Cardiac muscle cell (in vitro differentiated cells and primary cell): ENCODE results near the gene UCHL5. TPM values are rescaled to one million over a fixed set of nuclear protein-coding genes. Genes with fewer than 3 reads are reported as not detected.

Experiments
- DNase-seq, 2 donors: peaks; one replicate each; pipeline versions ENCODE4 v3.0.0 to v3.0.0-alpha.2; 2010 to 2017; ENCODE audit warnings: low read depth in 1 of 2, low spot score in 1 of 2
- H3K27ac ChIP-seq: fragments of 200-600 bp; sonication (generic); 2 replicates; pipeline ENCODE4 v1.5.1; 2016
- H3K27me3 ChIP-seq: fragments of 200-600 bp; sonication (generic); 2 replicates; pipeline ENCODE4 v1.6.0; 2016; ENCODE audit warnings: control low read depth
- H3K36me3 ChIP-seq: fragments of 200-600 bp; sonication (generic); 2 replicates; pipeline ENCODE4 v1.5.1; 2016; ENCODE audit warnings: control low read depth
- H3K4me1 ChIP-seq: fragments of 200-600 bp; sonication (generic); 2 replicates; pipeline ENCODE4 v1.8.1; 2017; ENCODE audit warnings: low read depth, mild to moderate bottlenecking, mixed run types
- H3K4me3 ChIP-seq: fragments of 200-600 bp; sonication (generic); 2 replicates; pipeline ENCODE4 v1.5.1; 2016; ENCODE audit warnings: mild to moderate bottlenecking
- H3K9me3 ChIP-seq: fragments of 200-600 bp; sonication (generic); 2 replicates; pipeline ENCODE4 v1.5.1; 2017; ENCODE audit warnings: low read depth, mild to moderate bottlenecking, control low read depth
- polyA plus RNA-seq: library from polyadenylated mRNA; unstranded; fragments of >200 nt; fragmentation: Nextera tagmentation; extraction: Ambion mirVana; gene quantifications from 2 replicates; pipeline ENCODE4 v1.2.1, GENCODE V29; 2016
- total RNA-seq: library from RNA; depleted of rRNA; stranded (reverse); fragments of >200 nt; gene quantifications from 2 replicates; pipeline ENCODE4 v1.2.3, GENCODE V29; 2016
- TF ChIP-seq, protein P1 (sequence below): IDR thresholded peaks from 2 replicates; pipeline ENCODE4 v1.5.1; 2012; ENCODE audit warnings: low read depth, mild to moderate bottlenecking, low read length

The UCHL5 gene
- total and polyA plus RNA-seq, 2 experiments from 2014 or later, result 34.4 to 42.5 TPM

- Histone ChIP-seq H3K4me3 (no peak overlapping the region), H3K4me1 (no peaks in the 10 kb centered on the region), H3K36me3 (no peaks in the 10 kb centered on the region), H3K27ac (no peak overlapping the region), H3K9me3 (no peaks in the 10 kb centered on the region), H3K27me3 (no peaks in the 10 kb centered on the region)
- DNase-seq, result no peak
- TF ChIP-seq, protein P1, sequence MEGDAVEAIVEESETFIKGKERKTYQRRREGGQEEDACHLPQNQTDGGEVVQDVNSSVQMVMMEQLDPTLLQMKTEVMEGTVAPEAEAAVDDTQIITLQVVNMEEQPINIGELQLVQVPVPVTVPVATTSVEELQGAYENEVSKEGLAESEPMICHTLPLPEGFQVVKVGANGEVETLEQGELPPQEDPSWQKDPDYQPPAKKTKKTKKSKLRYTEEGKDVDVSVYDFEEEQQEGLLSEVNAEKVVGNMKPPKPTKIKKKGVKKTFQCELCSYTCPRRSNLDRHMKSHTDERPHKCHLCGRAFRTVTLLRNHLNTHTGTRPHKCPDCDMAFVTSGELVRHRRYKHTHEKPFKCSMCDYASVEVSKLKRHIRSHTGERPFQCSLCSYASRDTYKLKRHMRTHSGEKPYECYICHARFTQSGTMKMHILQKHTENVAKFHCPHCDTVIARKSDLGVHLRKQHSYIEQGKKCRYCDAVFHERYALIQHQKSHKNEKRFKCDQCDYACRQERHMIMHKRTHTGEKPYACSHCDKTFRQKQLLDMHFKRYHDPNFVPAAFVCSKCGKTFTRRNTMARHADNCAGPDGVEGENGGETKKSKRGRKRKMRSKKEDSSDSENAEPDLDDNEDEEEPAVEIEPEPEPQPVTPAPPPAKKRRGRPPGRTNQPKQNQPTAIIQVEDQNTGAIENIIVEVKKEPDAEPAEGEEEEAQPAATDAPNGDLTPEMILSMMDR, result no peak
These were observed 91.8 kb downstream of the UCHL5 start for GRCh38 chr1:192967211-192967877.

GRCh38 chr1:192966073-192966472, 93.1 kb downstream of the UCHL5 start:
- no peak overlapping the region for H3K27ac ChIP-seq
- DNase-seq, result no peak
- no peaks in the 10 kb centered on the region for H3K9me3 ChIP-seq
- no peaks in the 10 kb centered on the region for H3K27me3 ChIP-seq
- no peaks in the 10 kb centered on the region for H3K36me3 ChIP-seq
- TF ChIP-seq, protein P1, result no peak
- no peaks in the 10 kb centered on the region for H3K4me1 ChIP-seq
- H3K4me3 ChIP-seq, result no peak overlapping the region

DNA sequence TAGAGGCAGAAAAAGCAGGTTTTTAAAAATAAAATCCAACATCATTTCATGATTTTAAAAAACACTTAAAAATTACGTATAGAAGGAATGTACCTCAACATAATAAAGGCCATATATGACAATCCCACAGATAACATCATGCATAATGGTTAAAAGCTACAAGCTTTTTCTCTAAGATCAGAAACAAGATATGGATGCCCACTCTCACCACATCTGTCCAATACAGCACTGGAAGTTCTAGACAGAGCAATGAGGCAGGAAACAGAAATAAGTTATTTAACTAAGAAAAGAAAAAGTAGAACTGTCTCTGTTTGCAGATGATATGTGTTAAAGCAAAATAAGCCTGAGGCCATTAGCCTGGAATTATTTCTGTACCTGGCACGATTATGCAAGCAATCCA, 96.3 kb downstream of the UCHL5 start:
- Histone ChIP-seq H3K4me3 (no peak overlapping the region), H3K36me3 (no peaks in the 10 kb centered on the region), H3K9me3 (no peaks in the 10 kb centered on the region), H3K27me3 (no peaks in the 10 kb centered on the region), H3K4me1 (no peaks in the 10 kb centered on the region), H3K27ac (no peak overlapping the region)
- DNase-seq, result no peak
- TF ChIP-seq, protein P1, result no peak

Other genes starting within 250 kb of the UCHL5 start
- 93.1 and 139 TPM in 2 replicates for gene RO60, start 252 bp upstream of the UCHL5 start, total RNA-seq
- 106 and 171 TPM in 2 replicates for gene RO60, start 252 bp upstream of the UCHL5 start, polyA plus RNA-seq
- 5.0 and 7.7 TPM in 2 replicates for gene GLRX2, start 46.1 kb upstream of the UCHL5 start, total RNA-seq
- 21.9 and 24.9 TPM in 2 replicates for gene GLRX2, start 46.1 kb upstream of the UCHL5 start, polyA plus RNA-seq
- 17.7 and 25.6 TPM in 2 replicates for gene CDC73, start 62.7 kb upstream of the UCHL5 start, total RNA-seq
- gene CDC73, start 62.7 kb upstream of the UCHL5 start, polyA plus RNA-seq, result 44.9 and 45.8 TPM in 2 replicates
- 1.5 and 1.7 TPM in 2 replicates for gene B3GALT2, start 127.3 kb upstream of the UCHL5 start, total RNA-seq
- 0.73 and 1.8 TPM in 2 replicates for gene B3GALT2, start 127.3 kb upstream of the UCHL5 start, polyA plus RNA-seq